Hepatocyte (in vitro differentiated cells): Measurements from ENCODE around the gene GARS1. TPM values are rescaled to one million over a fixed set of nuclear protein-coding genes. Genes with fewer than 3 reads are reported as not detected.
"Not testable (repeated sequence)": the region's sequence is repeated elsewhere in the genome, so short reads cannot be mapped to it uniquely, and the experiment has no call there.

ENCODE experiments used
- DNase-seq: peaks from one replicate; pipeline ENCODE4 v3.0.0-alpha.2; 2016; ENCODE audit warnings: low spot score
- H2AFZ ChIP-seq: fragments of 200-600 bp; sonication (generic); 2 replicates; pipeline ENCODE4 v1.6.0; 2016; ENCODE audit warnings: antibody characterized with exemption, mild to moderate bottlenecking
- H3K27ac ChIP-seq: fragments of 200-600 bp; sonication (generic); 2 replicates; pipeline ENCODE4 v1.5.1; 2016; ENCODE audit warnings: mild to moderate bottlenecking
- H3K27me3 ChIP-seq: fragments of 200-600 bp; sonication (generic); 2 replicates; pipeline ENCODE4 v1.6.1; 2016
- H3K36me3 ChIP-seq: fragments of 200-600 bp; sonication (generic); replicated peaks from 2 replicates; pipeline ENCODE4 v1.5.1; 2016; ENCODE audit warnings: low read depth; ENCODE audit not compliant: insufficient read depth
- H3K4me1 ChIP-seq: fragments of 200-600 bp; sonication (generic); 2 replicates; pipeline ENCODE4 v1.5.1; 2016; ENCODE audit warnings: mild to moderate bottlenecking, moderate library complexity; ENCODE audit not compliant: insufficient read depth
- H3K4me2 ChIP-seq: fragments of 200-600 bp; sonication (generic); 2 replicates; pipeline ENCODE4 v1.6.0; 2016
- H3K4me3 ChIP-seq: fragments of 200-600 bp; sonication (generic); 2 replicates; pipeline ENCODE4 v1.5.1; 2016; ENCODE audit warnings: mild to moderate bottlenecking
- H3K79me2 ChIP-seq: fragments of 200-600 bp; sonication (generic); 2 replicates; pipeline ENCODE4 v1.6.0; 2017; ENCODE audit warnings: mild to moderate bottlenecking
- H3K9me2 ChIP-seq: fragments of 200-600 bp; sonication (generic); replicated peaks from 2 replicates; pipeline ENCODE4 v1.6.0; 2017; ENCODE audit warnings: mild to moderate bottlenecking; ENCODE audit not compliant: insufficient read depth
- H3K9me3 ChIP-seq: fragments of 200-600 bp; sonication (generic); 2 replicates; pipeline ENCODE4 v1.5.1; 2016; ENCODE audit warnings: low read depth, mild to moderate bottlenecking
- H4K20me1 ChIP-seq: fragments of 200-600 bp; sonication (generic); 2 replicates; pipeline ENCODE4 v1.6.0; 2016; ENCODE audit warnings: mild to moderate bottlenecking; ENCODE audit not compliant: insufficient read depth, poor library complexity, severe bottlenecking
- CTCF ChIP-seq: fragments of 200-600 bp; sonication (generic); IDR thresholded peaks from 2 replicates; pipeline ENCODE4 v1.5.1; 2016; ENCODE audit warnings: antibody characterized with exemption, mild to moderate bottlenecking; ENCODE audit not compliant: poor library complexity
- EZH2 ChIP-seq: fragments of 200-600 bp; sonication (generic); IDR thresholded peaks from 2 replicates; pipeline ENCODE4 v1.6.1; 2016; ENCODE audit warnings: antibody characterized with exemption, mild to moderate bottlenecking, borderline replicate concordance
- EZH2phosphoT487 ChIP-seq: fragments of 200-600 bp; sonication (generic); IDR thresholded peaks from one replicate; pipeline ENCODE4 v1.6.1; 2018; ENCODE audit warnings: antibody characterized with exemption, mild to moderate bottlenecking, low read depth, moderate library complexity; ENCODE audit not compliant: unreplicated experiment, severe bottlenecking
- WGBS: methylation state at CpG from one replicate; pipeline ENCODE4 v1.1.6; 2016; ENCODE audit warnings: low lambda C conversion rate; ENCODE audit errors: missing lambda C conversion rate; 5-methylcytosine and 5-hydroxymethylcytosine counted together
- polyA plus RNA-seq: library from polyadenylated mRNA; unstranded; fragments of >200 nt; fragmentation: Nextera tagmentation; extraction: Ambion mirVana; gene quantifications from 2 replicates; pipeline ENCODE4 v1.2.1, GENCODE V29; 2016
- total RNA-seq: library from RNA; depleted of rRNA; stranded (reverse); fragments of >200 nt; gene quantifications from 2 replicates; pipeline ENCODE4 v1.2.3, GENCODE V29; 2014

The GARS1 gene
- total and polyA plus RNA-seq, 2 experiments from 2014 or later = 131 to 163 TPM

GRCh38 chr7:30634634-30635201 lies 40.0 kb downstream of the GARS1 start:
- H3K9me2 ChIP-seq = no peaks in the 10 kb centered on the region
- no peak overlapping the region for H2AFZ ChIP-seq
- TF ChIP-seq CTCF (no peak), EZH2 (no peak), EZH2phosphoT487 (no peak)
- 89% methylated on average over 6 of the region's 6 CpGs for WGBS
- H3K79me2 ChIP-seq = no peaks in the 10 kb centered on the region
- H3K4me2 ChIP-seq = no peak overlapping the region
- no peak overlapping the region for H3K27ac ChIP-seq
- no peaks in the 10 kb centered on the region for H3K9me3 ChIP-seq
- H3K4me1 ChIP-seq = no peaks in the 10 kb centered on the region
- H4K20me1 ChIP-seq = no peaks in the 10 kb centered on the region
- H3K27me3 ChIP-seq = no peaks in the 10 kb centered on the region
- no peak overlapping the region for H3K4me3 ChIP-seq
- no peaks in the 10 kb centered on the region for H3K36me3 ChIP-seq
- DNase-seq = no peak

GRCh38 chr7:30635798-30636197 lies 41.1 kb downstream of the GARS1 start:
- Histone ChIP-seq H3K4me1 (no peaks in the 10 kb centered on the region), H3K4me2 (no peak overlapping the region), H3K79me2 (no peaks in the 10 kb centered on the region), H3K27ac (no peak overlapping the region), H3K27me3 (no peaks in the 10 kb centered on the region), H3K9me2 (no peaks in the 10 kb centered on the region), H3K4me3 (no peak overlapping the region), H4K20me1 (no peaks in the 10 kb centered on the region), H3K9me3 (no peaks in the 10 kb centered on the region), H2AFZ (no peak overlapping the region), H3K36me3 (no peaks in the 10 kb centered on the region)
- WGBS = 94% methylated on average over 6 of the region's 6 CpGs
- TF ChIP-seq EZH2 = no peak
- no peak for DNase-seq

- peak overlapping the region; percentile 73 for H3K4me2 ChIP-seq
- 14% methylated on average over 15 of the region's 29 CpGs for WGBS
- H3K4me3 ChIP-seq = not testable (repeated sequence)
These were observed 47.6 kb downstream of the GARS1 start for GRCh38 chr7:30642322-30642721.

GRCh38 chr7:30642789-30643188 lies 48.1 kb downstream of the GARS1 start:
- Histone ChIP-seq H3K4me3 (no peak overlapping the region), H3K79me2 (peaks cover 4% of the 10 kb centered on the region), H4K20me1 (no peaks in the 10 kb centered on the region), H3K9me3 (no peaks in the 10 kb centered on the region), H3K9me2 (no peaks in the 10 kb centered on the region), H3K36me3 (no peaks in the 10 kb centered on the region), H3K27me3 (no peaks in the 10 kb centered on the region), H3K27ac (peak overlapping the region; percentile 78), H2AFZ (peak overlapping the region; percentile 52), H3K4me1 (no peaks in the 10 kb centered on the region), H3K4me2 (peak overlapping the region; percentile 73)
- WGBS = 60% methylated on average over 4 of the region's 4 CpGs
- TF ChIP-seq CTCF = no peak
- TF ChIP-seq EZH2 = no peak
- TF ChIP-seq EZH2phosphoT487 = no peak
- no peak for DNase-seq

More at GRCh38 chr7:30642322-30642721, 47.6 kb downstream of the GARS1 start:
- not testable (repeated sequence) for H3K4me1 ChIP-seq, H3K9me3 ChIP-seq, H3K36me3 ChIP-seq, DNase-seq, H3K27me3 ChIP-seq, H3K9me2 ChIP-seq, H4K20me1 ChIP-seq, H2AFZ ChIP-seq, H3K79me2 ChIP-seq
- H3K27ac ChIP-seq = peak overlapping the region; percentile 78
